GM06990 (cell line): ENCODE results near the gene NOS1.

Experiments
- DNase-seq: peaks from one replicate; pipeline ENCODE4 v3.0.0-alpha.2; 2011; ENCODE audit not compliant: insufficient read length; ENCODE audit errors: extremely low read depth
- H3K27me3 ChIP-seq: replicated peaks from 2 replicates; pipeline ENCODE4 v1.6.0; 2011; ENCODE audit warnings: low read length; ENCODE audit not compliant: control insufficient read depth, insufficient read depth
- H3K36me3 ChIP-seq: 2 replicates; pipeline ENCODE4 v1.5.1; 2011; ENCODE audit warnings: low read length; ENCODE audit not compliant: control insufficient read depth, insufficient read depth
- H3K4me3 ChIP-seq: replicated peaks from 2 replicates; pipeline ENCODE4 v1.5.1; 2011; ENCODE audit warnings: low read depth, mild to moderate bottlenecking, control low read depth, low read length
- CTCF ChIP-seq: IDR thresholded peaks from 2 replicates; pipeline ENCODE4 v1.5.1; 2011; ENCODE audit warnings: low read length, control low read depth, mild to moderate bottlenecking, inconsistent platforms; ENCODE audit not compliant: insufficient read depth, poor library complexity, severe bottlenecking

Gene NOS1

GRCh38 chr12:117282490-117282889 lies 78.9 kb downstream of the NOS1 start:
- no peak overlapping the region for H3K4me3 ChIP-seq
- no peak for DNase-seq
- no peak for TF ChIP-seq CTCF
- H3K36me3 ChIP-seq, result no peaks in the 10 kb centered on the region
- H3K27me3 ChIP-seq, result no peaks in the 10 kb centered on the region; the same call in 1 of the 2 replicates

- Histone ChIP-seq H3K36me3 (no peaks in the 10 kb centered on the region), H3K4me3 (no peak overlapping the region), H3K27me3 (no peaks in the 10 kb centered on the region; the same call in 1 of the 2 replicates)
- TF ChIP-seq CTCF, result no peak
- DNase-seq, result no peak
Measured at GRCh38 chr12:117280019-117280680, 81.3 kb downstream of the NOS1 start.

GRCh38 chr12:117279606-117280005 lies 81.8 kb downstream of the NOS1 start:
- no peak for TF ChIP-seq CTCF
- H3K4me3 ChIP-seq, result no peak overlapping the region
- H3K27me3 ChIP-seq, result no peaks in the 10 kb centered on the region; the same call in 1 of the 2 replicates
- no peak for DNase-seq
- no peaks in the 10 kb centered on the region for H3K36me3 ChIP-seq

GRCh38 chr12:117277875-117278274 lies 83.6 kb downstream of the NOS1 start:
- no peak for TF ChIP-seq CTCF
- no peak for DNase-seq
- H3K36me3 ChIP-seq, result no peaks in the 10 kb centered on the region
- no peak overlapping the region for H3K4me3 ChIP-seq
- no peaks in the 10 kb centered on the region; the same call in 1 of the 2 replicates for H3K27me3 ChIP-seq

DNA sequence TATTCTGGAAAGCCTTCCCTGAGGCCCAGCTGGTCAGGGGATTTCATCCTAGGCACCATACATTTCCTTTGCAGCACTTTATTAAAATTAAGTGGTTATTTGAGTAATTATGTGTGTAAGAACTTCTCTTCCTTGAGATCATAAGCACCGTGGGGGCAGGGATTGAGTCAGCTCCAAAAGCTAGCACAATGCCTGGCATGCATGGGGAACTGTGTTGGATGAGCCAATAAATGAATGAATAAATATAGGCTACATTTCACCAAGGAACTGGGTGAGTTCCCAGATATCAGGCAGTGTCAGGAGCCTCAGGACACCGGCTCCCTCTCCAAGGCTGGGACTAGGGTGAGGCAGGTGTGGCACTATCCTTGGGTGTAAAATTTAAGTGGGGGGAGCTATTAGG lies 88.3 kb downstream of the NOS1 start:
- H3K27me3 ChIP-seq, result 0 out of 2 replicates have a peak, but pooled peaks cover 2% of the 10 kb centered on the region
- no peak overlapping the region for H3K4me3 ChIP-seq
- DNase-seq, result no peak
- no peak for TF ChIP-seq CTCF
- no peaks in the 10 kb centered on the region for H3K36me3 ChIP-seq
